Measurements from ENCODE around the gene MAST4.

MAST4 gene

DNA sequence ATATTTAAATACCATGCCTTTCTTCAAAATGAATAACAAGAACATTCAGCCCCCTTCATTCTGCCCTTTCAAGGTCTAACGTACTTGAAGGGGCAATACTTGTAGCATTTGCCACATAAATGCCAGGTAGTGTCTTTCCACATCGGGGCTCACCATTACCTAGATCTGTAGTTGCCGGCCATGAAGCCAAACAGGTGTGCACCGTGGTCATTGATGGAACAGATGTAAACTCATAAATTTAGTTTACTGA, 407.4 kb downstream of the MAST4 start:
- FAIRE-seq: no peak

DNA sequence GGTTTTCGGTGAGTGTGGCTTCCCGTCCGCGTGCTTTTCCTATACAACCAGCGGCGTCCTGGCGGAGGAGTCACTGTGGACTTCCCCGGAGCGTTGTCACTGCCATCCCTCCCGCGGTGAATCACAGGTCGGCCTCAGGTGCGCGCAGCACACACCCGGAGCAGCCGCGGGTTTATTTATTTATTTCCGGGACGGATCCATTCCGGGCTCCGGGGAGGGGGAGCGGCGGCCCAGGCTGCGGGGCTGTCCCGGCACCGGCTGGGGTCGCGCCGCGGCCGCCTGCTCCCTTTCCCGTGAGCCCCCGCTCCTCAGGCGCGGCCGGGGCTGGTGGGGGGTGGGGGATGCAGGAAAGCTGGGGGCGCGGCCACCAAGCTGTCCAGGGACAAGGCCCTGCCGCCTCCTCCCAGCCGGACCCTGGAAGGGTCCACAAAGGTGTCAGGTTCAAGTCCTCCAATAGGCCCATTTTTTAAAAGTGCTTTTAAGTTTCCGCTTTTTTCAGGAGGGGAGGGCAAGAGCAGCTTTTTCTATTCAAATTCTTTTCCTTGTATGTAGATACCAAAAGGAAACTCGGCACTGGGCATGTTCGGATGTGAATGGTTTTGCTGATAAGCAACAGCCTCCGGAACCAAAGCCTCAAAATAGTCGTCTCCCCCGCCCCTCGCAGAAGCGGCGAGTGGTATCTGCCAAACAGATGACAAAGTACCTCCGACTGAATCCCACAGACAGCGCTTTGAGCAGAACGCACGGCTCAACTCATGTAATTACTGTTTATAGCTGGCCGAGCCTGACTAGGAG, 407.9 kb downstream of the MAST4 start:
- no peak for FAIRE-seq

DNA sequence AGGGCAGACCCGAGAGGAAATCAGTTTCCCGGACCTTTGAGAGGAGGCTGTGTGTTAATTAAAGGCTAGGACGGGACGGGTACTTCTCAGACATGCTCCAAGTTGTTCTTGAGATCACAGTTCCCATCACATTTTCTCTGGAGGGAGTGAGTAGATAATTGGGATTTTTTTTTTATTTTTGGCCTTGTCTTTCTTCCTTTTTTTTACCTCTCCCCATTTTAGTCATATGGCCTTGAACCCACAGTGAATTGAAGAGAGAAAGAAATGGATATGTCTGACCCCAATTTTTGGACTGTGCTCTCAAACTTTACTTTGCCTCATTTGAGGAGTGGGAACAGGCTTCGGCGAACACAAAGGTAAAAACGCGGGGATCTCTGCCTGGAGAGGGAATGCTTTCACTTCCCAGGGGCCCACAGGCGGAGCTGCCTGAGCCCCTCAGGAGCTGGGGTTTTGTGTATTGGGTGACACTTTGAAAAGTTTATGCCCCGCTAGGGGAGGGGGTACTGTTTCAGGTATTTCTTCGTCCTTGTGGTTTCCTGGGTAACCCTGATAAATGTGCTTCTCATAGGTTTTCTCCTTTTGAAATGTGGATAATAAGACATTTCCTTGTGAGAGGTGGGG, 408.6 kb downstream of the MAST4 start:
- no peak for FAIRE-seq

DNA sequence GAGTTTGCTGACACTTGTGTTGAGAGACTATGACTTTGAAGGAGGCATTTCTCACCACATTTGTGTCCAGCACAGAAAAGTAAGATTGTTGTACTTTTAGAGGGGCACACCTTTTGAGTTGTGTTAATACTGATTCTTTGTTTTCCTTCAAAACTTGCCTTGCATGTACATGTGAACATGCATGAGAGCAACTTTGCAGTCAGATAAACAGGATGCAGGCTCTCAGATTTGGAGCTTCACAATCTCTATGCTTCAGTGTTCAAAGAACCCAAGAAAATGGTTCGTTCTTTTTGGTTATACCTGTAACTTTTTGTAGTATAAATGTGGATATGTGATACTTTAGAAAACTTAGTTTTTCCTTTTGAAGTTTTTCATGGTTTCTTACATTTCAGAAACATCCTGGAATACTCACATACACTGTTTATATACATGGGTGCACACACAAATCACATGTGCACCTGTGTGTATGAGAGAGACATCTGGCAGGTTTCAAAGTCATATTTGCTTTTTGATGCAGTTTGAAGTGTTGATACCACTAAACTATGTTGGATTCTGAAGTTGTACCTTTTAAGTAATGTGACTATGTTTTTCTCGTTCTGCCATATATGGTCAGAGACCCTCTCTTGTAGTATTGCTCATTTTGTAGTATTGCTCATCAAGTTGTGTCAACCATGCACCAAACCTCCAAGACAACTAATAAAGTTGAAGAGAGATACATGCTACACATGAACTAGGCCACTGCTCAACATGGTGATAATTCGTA, 409.7 kb downstream of the MAST4 start:
- no peak for FAIRE-seq

DNA sequence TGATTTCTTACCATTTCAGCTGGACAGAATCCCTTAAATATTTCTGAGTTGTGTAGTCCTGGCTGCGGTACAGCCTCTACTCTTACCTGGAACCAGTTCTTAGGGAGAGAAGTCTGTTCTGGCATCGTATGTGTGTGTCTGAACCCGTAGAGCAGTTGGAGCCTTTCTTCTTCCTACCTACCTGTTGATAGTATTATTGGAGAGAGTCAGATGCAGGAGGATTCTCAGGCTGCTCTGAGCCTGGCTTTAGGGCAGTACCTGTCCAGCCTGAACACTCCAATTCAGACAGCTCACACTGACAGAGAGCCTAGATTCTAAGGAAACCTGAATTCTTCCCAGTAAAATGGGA, 410.3 kb downstream of the MAST4 start:
- no peak for FAIRE-seq

DNA sequence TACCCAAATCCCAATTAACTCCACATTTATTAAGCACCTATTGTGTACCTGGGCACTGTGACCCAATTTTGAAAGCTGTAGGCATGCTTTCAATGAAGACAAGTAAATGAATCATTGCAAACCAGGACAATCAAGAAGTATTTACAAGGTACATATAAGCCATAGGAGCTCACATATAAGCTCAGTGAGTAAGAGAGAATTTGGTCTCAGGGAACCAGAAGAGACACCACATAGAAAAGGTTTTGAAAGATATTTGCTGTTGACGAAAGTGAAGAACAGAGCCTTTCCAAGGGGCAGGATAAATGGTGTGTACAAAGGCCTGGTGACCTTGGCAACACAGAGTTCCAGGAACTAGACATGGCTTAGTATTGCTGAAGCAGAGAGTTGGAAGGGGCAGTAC, 412.8 kb downstream of the MAST4 start:
- no peak for FAIRE-seq

DNA sequence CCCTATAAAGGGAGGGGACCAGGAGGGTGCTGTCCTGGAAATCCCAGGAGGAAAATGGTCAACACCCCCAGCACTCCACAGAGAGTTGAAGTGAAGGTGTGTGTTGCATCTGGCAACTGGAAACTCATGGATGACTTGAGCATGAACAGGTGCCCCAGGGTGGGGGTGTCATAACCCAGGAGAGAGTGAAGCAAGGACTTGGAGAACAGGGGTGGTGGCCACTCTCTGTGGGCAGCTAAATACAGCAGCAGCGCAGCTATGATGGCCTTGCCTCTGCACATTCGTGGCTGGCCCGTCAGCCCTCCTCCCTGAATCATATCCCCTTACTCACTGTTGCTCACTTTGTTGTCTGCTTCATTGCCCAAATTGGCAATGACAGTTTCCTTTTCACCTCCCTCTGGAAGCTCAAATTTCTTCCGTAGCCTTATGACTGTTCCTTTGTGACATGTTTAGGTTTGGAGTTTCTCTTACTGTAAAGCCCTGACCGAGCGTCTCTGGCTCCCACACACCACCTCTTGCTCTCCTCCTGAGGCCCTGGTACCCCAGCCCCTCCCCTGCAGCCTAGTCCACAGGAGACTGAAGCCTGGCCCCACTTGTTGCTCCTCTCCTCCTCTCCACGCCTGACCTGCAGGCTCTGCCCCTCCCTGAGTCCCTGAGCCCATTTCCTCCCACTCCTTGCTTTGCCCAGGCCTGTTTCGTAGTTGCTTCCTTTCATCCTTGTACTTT, 414.7 kb downstream of the MAST4 start:
- FAIRE-seq: no peak

DNA sequence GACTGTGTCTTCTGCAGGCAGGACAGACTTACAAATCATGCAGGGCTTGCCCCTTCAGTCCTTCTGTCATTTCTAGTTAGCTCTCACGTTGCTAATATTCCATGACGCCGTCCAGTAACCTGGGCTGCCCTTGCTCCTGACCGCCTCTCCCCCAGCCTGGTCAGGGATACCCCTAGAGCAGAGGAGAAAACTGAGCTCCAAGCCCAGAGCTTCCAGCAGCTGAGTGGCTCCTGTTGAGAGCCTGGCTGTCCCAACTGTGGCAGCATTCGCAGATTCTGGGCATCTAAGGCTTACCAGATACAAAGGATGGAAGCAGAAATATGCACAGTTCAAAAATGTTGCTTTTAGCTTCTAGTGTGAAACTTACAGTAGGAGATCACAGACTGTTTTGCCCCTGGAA, 415.2 kb downstream of the MAST4 start:
- FAIRE-seq: no peak

DNA sequence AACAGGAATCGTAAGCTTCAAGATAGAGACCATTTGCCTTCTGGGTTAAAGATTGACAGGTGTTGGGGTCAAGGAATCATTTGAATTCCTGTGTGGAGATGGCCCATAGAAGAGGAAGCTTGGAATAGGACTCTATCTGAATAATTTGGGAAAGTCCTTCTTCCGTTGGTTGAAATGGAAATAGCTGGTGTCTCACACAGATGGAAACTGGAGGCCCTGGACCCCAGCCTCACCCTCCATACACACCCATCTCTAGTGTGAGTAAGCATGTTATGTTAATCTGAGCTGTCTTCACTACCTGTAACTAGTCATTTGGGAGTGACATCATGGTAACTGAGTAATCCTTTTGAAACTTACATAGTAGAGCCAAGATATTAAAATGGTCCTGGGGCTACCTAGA, 416.0 kb downstream of the MAST4 start:
- FAIRE-seq: no peak

DNA sequence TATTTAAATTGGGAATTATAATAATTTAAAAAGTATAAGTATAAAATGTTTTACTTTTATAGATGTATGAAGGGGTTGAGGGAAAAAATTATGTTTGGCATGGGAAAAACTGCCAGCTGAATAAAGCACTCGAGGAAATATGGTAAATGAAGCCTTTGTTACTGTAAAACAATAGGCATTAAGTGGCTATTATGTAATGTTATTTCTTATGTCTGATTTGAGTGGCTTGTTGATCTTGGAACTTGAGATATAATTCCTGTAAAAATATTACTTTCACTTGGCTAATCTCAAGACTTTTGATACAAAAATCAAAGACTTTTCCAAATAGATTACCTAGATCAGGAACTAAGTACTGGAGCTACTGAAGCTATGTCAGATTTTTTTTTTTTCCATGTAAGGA, 417.5 kb downstream of the MAST4 start:
- FAIRE-seq: no peak

DNA sequence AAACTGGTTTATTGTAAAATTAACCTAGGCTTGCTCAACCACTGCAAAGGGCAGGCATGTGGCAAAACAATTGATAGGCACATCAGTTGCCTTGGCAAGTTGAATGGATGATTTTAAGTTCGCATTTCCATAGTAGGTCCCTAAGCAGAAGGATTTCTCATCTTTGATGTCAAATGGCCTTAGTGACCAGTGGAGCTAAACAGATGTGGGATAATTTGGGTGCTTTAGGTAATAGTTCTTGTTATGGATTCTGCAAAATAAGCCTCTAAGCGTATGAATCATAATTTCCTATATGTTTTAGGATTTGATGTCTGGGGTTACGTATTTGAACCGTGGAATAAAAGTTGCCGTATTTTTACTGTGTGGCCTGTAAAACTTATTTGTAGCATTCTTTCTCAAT, 418.0 kb downstream of the MAST4 start:
- no peak for FAIRE-seq

DNA sequence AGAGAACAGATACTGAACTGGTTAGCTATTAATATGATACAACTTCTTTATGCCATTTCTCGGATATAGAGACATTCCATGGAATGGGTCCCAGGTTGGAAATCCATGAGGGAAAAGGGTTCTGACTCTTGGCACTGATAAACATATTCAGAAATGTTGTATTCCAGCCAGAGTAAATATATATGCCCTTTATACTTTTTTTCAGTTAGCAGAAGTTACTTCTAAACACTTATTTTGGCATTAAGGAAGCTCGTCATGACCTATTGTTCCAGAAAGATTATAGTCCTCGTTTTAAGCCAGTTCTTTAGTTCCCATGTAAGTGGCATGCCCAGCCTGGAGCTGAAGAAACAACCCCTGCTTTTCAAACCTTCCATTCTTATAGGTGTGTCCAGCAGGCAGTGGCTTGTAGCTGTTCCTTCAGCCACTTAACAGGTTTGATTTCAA, 418.8 kb downstream of the MAST4 start:
- no peak for FAIRE-seq

DNA sequence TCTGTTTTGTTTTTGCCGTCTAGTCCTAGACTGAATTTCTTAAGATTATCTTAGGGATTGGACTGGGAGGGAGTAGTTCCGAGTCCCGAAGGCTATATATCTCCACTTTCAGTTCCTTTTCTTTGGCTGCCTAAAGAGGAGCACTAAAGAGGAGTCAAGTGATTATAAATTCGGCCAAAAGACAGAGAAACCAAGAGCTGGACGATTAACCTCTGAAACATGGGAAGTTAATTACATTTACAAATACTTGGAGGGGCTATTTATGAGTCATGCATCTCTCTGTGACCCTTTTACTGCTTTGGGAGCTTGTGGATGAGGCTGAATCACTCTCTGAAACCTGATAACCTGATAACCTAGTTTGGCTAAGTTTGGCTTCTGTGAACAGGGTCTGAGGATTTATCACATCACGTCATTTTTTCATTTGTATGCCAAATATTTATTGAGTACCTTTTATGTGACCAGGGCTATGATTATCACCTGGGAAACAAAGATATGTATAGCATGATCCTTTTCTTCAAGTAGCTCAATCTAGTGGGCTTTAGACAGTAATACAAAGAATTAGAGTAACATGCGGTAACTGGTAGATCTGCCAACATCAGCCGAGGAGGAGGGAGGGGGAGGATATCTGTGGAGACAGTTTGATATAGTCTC, 419.5 kb downstream of the MAST4 start:
- no peak for FAIRE-seq

DNA sequence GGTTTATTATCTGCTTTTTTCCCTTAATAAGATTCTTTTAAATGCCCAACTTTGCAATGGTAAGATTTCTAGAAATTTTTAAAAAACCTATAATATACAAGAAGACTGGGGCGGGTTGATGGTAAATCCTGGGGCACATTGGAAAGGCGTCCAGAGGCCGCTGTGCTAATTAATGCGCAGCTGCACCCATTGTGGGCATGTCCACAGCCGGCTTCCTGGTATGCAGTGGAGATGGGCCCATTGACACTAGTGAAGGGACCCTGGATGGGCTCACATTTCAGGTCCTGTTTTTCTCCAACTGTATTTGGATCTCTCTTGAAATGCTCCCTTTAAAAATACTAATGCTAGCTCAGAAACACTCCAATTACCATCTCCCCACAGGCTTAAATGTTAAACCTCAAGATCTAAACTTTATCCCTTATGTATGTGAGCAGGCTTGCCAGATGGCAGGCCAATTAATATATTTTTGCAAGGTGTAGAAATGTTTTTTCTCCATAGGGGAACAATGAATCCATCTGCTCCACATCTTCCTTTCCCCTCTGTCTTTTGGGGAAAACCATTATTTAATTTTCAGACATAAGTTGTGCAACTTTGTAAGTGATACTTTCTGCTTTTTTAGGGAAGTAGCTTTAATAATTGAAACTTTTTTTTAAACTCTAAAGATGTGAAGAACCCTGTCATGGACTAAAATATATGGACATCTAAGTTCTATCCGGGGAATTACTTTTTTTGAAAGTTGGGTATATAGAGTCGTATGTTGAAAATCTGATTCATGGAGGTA, 423.1 kb downstream of the MAST4 start:
- no peak for FAIRE-seq

DNA sequence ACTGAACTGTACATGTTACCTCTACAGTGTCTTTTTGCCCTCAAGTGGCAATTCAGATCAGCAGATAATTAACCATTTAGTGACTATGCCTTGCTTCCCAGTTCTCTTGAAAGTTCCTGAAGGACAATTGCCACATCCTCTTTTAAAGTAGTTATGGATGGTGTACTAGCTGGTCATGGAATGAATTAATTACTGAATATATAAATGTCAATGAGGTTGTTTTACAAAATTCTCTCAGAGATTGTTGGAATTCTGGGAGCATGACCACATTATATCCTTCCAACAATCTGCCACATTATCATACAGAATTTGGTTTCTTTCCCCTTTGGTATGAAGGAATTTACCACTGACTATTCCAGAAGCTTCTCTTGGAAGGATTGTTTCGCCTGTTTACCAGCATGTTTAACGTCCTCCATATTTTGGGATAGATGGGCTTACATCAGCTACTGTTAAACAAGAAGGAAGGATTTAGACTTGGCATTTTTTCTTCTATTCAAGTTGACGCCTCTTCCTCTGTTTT, 424.0 kb downstream of the MAST4 start:
- FAIRE-seq: no peak

DNA sequence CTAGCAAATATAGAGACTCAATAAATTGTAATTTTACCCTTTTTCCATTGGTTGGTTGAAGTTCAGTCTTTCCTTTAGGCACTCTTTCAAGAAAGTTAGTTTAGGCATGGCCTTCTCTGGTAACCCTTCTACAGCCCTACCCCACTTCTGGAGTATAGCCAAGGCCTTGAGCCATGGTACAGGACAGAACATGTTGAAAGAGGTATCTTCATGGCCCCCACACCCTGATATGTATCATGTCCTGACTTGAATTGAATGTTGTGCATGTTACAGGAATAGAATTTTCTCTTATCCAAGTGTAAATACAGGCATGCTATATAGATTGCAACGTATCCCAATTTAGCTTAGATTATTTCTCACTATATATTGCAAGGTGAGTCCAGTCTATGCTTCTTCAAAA, 424.8 kb downstream of the MAST4 start:
- no peak for FAIRE-seq

DNA sequence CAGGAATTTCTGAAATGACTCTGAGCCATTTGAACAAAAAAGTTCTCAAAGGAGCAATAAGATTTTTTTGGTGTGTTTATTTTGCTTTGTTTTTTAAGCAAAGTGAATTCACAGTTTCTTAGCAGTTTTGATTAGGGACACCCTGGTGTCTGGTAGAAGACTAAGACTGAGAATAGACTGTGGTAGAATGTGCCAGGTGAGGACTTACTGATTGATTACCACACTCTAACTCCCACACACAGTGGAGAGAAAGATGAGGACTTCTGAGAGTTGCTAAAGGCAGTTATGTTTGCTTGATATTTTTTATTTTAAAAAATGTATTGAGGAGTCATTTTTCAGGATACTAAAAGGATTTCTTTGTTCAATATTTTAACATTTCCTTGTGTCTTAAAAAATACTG, 425.3 kb downstream of the MAST4 start:
- FAIRE-seq: no peak

DNA sequence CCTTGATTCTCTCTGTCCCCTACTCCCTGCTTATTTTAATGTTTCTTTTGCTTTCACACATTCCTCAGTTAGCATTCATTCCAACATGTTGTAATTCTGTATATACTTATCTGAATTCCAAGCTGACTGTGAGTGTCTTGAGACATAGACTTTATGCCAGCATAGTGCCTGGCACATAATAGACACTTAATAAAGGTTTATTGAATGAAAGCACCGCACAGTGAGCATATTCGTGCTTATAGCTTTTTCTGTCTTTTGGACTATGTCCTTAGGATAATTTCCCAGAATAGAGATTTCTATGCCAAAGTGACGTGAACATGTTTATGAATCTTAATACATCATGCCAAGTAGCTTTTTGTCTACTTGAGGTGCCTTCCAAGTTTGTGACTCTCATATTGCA, 425.8 kb downstream of the MAST4 start:
- no peak for FAIRE-seq

DNA sequence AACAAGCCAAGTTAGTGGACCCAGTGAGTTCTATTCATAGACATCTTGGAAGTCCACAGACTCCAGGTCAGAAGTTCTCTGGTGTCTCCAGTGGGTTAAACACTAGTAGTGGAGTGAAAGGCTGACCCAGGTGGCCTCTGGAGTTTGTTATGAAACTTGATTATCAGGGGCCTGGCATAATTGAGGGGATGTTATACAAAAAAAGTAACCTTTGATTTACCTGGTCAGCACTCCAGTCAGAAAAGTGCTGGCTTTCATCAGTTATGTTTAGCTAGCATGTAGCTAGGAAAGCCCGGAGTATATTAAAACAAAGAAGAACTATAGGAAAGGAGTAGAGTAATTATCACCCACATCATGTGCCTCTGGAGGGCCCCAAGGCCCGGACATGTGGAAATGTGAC, 429.3 kb downstream of the MAST4 start:
- no peak for FAIRE-seq

DNA sequence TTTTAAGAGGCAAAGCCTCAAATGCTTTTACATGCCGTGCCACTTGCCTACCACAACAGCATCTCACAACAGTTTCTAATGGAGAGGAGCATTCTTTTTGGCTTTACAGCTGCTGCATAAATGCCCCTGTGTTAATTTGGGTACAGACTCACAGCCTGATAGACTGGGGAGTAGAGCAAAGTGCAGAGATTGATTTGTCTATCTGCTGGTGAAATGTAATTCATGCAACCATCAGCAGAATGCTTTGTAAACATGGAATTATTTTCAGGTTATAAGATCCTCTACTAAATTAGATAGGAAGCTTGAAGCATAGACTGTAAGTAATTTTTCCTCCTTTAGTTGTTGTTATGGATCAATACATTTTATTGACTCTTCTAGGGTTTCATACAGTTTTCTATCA, 430.1 kb downstream of the MAST4 start:
- FAIRE-seq: no peak

DNA sequence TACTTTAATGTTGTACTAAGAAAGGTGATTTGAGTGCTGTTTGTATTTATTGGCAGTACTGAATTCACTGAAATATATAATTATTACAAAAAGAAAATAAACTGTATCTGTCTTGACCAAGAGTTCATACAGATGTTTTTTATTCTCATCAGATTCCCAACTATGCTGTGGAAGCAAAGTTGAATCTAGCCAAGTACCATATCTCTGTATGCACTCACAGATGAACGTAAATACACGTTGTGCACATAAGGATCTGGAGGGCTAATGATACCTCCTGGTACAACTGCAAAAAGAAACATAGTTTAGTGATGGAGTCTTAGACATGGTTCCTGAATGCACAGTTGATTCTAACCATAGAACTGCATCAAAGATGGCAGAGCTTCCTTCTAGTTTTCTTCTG, 431.0 kb downstream of the MAST4 start:
- FAIRE-seq: no peak

DNA sequence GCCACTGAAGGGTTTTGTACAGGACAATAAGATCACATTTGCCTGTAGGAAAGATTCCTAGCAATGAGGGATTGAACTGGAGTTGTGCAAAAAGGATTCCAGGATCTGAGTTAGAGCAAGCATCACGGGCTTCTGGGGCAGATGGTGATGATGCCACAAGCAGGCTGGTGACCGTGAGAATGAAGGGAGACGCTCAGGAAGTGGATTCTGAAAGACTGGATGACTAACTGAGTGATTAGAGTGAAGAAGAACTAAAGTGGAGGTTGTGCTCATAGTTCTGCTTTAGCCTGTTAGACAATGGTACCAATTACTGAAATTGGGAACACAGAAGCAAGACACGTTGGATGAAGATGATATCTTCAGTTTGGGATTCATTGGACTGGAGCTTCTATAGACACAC, 432.2 kb downstream of the MAST4 start:
- FAIRE-seq: no peak

All from TTC549 (cell line).